IMR-90 (cell line): ENCODE results near the gene COL4A2.
A peak's percentile ranks its signal among the peaks of the same experiment; 100 is the strongest.

Experiments used
- BHLHE40 ChIP-seq: fragments of 150-350 bp; IDR thresholded peaks from 2 replicates; pipeline ENCODE4 v1.6.1; 2016; ENCODE audit warnings: mild to moderate bottlenecking, low read depth, low read length
- CEBPB ChIP-seq: IDR thresholded peaks from 2 replicates; pipeline ENCODE4 v1.6.1; 2012; ENCODE audit warnings: low read depth, low read length, improper control_type of control experiment
- CHD1 ChIP-seq: IDR thresholded peaks from 2 replicates; pipeline ENCODE4 v1.6.1; 2012; ENCODE audit warnings: low read depth, low read length, improper control_type of control experiment
- ELK1 ChIP-seq: fragments of 150-350 bp; IDR thresholded peaks from 2 replicates; pipeline ENCODE4 v1.6.1; 2016; ENCODE audit warnings: low read depth, mild to moderate bottlenecking, low read length, moderate library complexity, borderline replicate concordance
- MAFK ChIP-seq: IDR thresholded peaks from 2 replicates; pipeline ENCODE4 v1.6.1; 2012; ENCODE audit warnings: low read depth, low read length, improper control_type of control experiment
- MAZ ChIP-seq: IDR thresholded peaks from 2 replicates; pipeline ENCODE4 v1.6.1; 2012; ENCODE audit warnings: low read depth, mild to moderate bottlenecking, low read length, improper control_type of control experiment, moderate library complexity, borderline replicate concordance
- MXI1 ChIP-seq: IDR thresholded peaks from 2 replicates; pipeline ENCODE4 v1.6.1; 2012; ENCODE audit warnings: low read depth, mild to moderate bottlenecking, low read length, moderate library complexity, borderline replicate concordance
- NFE2L2 ChIP-seq: fragments of 150-350 bp; IDR thresholded peaks from 2 replicates; pipeline ENCODE4 v1.6.1; 2016; ENCODE audit warnings: low read depth, mild to moderate bottlenecking, low read length
- POLR2A ChIP-seq: IDR thresholded peaks from 2 replicates; pipeline ENCODE4 v1.6.1; 2012; ENCODE audit warnings: mild to moderate bottlenecking, low read depth, low read length
- RAD21 ChIP-seq: IDR thresholded peaks from 2 replicates; pipeline ENCODE4 v1.6.1; 2012; ENCODE audit warnings: low read length, improper control_type of control experiment
- RCOR1 ChIP-seq: IDR thresholded peaks from 2 replicates; pipeline ENCODE4 v1.6.1; 2012; ENCODE audit warnings: mild to moderate bottlenecking, low read length, improper control_type of control experiment; ENCODE audit not compliant: insufficient replicate concordance
- SMC3 ChIP-seq: fragments of 150-350 bp; IDR thresholded peaks from 2 replicates; pipeline ENCODE4 v1.6.1; 2016; ENCODE audit warnings: low read depth, mild to moderate bottlenecking, antibody characterized with exemption, low read length, moderate library complexity
- TF ChIP-seq, protein P1 (sequence below): conservative IDR thresholded peaks from 2 replicates; pipeline ENCODE4 v1.5.1; 2012; ENCODE audit warnings: mild to moderate bottlenecking, low read depth, low read length, improper control_type of control experiment

GRCh38 chr13:110359840-110360301, 52.8 kb downstream of the COL4A2 start:
- TF ChIP-seq, protein P1, sequence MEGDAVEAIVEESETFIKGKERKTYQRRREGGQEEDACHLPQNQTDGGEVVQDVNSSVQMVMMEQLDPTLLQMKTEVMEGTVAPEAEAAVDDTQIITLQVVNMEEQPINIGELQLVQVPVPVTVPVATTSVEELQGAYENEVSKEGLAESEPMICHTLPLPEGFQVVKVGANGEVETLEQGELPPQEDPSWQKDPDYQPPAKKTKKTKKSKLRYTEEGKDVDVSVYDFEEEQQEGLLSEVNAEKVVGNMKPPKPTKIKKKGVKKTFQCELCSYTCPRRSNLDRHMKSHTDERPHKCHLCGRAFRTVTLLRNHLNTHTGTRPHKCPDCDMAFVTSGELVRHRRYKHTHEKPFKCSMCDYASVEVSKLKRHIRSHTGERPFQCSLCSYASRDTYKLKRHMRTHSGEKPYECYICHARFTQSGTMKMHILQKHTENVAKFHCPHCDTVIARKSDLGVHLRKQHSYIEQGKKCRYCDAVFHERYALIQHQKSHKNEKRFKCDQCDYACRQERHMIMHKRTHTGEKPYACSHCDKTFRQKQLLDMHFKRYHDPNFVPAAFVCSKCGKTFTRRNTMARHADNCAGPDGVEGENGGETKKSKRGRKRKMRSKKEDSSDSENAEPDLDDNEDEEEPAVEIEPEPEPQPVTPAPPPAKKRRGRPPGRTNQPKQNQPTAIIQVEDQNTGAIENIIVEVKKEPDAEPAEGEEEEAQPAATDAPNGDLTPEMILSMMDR, result no peak
- peak; percentile 73; the same call in 1 of the 2 replicates for TF ChIP-seq ELK1
- TF ChIP-seq POLR2A, result no peak
- TF ChIP-seq MAFK, result no peak
- TF ChIP-seq RCOR1, result no peak
- no peak for TF ChIP-seq CHD1
- TF ChIP-seq MXI1, result no peak
- TF ChIP-seq MAZ, result no peak
- no peak for TF ChIP-seq BHLHE40
- TF ChIP-seq RAD21, result peak; percentile 16; the same call in 1 of the 2 replicates
- TF ChIP-seq SMC3, result no peak
- TF ChIP-seq NFE2L2, result peak; percentile 5; the same call in 1 of the 2 replicates
- TF ChIP-seq CEBPB, result peak; percentile 78
